CD8-positive, alpha-beta memory T cell (primary cell): ENCODE measurements around the gene HCRT. TPM values are rescaled to one million over a fixed set of nuclear protein-coding genes. Genes with fewer than 3 reads are reported as not detected.

Experiments used
- polyA plus RNA-seq: library from polyadenylated mRNA; unstranded; fragments of 300-500 nt; fragmentation: Illumina TruSeq; gene quantifications from one replicate; pipeline ENCODE4 v1.2.3, GENCODE V29; 2021
- total RNA-seq, 2 experiments: library from RNA; stranded (reverse); gene quantifications; one replicate each; pipeline ENCODE4 v1.2.3, GENCODE V29; 2021

Gene HCRT
- total and polyA plus RNA-seq, 3 experiments from 2014 or later: not detected

Other genes with a start within 250 kb of the HCRT start
- 10 to 100 TPM; 70.3 to 71.6 TPM for gene CNP, start 218.7 kb downstream of the HCRT start, total RNA-seq
- 35.3 TPM for gene CNP, start 218.7 kb downstream of the HCRT start, polyA plus RNA-seq
- gene DNAJC7, start 168.0 kb downstream of the HCRT start, total RNA-seq: 100 to 1,000 TPM; 111 TPM
- 74.6 TPM for gene DNAJC7, start 168.0 kb downstream of the HCRT start, polyA plus RNA-seq
- 10 to 100 TPM; 29.4 to 31.3 TPM for gene NKIRAS2, start 165.4 kb downstream of the HCRT start, total RNA-seq
- 33.5 TPM for gene NKIRAS2, start 165.4 kb downstream of the HCRT start, polyA plus RNA-seq
- gene C17orf113, start 134.9 kb downstream of the HCRT start, total RNA-seq: under 1 TPM; 0.15 to 0.20 TPM
- 0.10 TPM for gene C17orf113, start 134.9 kb downstream of the HCRT start, polyA plus RNA-seq
- gene ZNF385C, start 87.0 kb downstream of the HCRT start, total RNA-seq: not detected
- not detected for gene ZNF385C, start 87.0 kb downstream of the HCRT start, polyA plus RNA-seq
- gene DHX58, start 72.7 kb downstream of the HCRT start, total RNA-seq: 1 to 10 TPM; 8.1 to 9.7 TPM
- 10.7 TPM for gene DHX58, start 72.7 kb downstream of the HCRT start, polyA plus RNA-seq
- 10 to 100 TPM; 52.5 to 53.3 TPM for gene KAT2A, start 64.1 kb downstream of the HCRT start, total RNA-seq
- 8.5 TPM for gene KAT2A, start 64.1 kb downstream of the HCRT start, polyA plus RNA-seq
- under 1 TPM; 0.11 to 0.15 TPM for gene HSPB9, start 62.6 kb downstream of the HCRT start, total RNA-seq
- gene HSPB9, start 62.6 kb downstream of the HCRT start, polyA plus RNA-seq: not detected
- gene RAB5C, start 30.5 kb downstream of the HCRT start, total RNA-seq: 10 to 100 TPM; 61.3 to 64.3 TPM
- gene RAB5C, start 30.5 kb downstream of the HCRT start, polyA plus RNA-seq: 86.0 TPM
- gene KCNH4, start 4.3 kb downstream of the HCRT start, total RNA-seq: 1 to 10 TPM; 1.5 to 1.7 TPM
- gene KCNH4, start 4.3 kb downstream of the HCRT start, polyA plus RNA-seq: not detected
- gene GHDC, start 9.0 kb upstream of the HCRT start, total RNA-seq: 10 to 100 TPM; 18.4 to 21.7 TPM
- 23.1 TPM for gene GHDC, start 9.0 kb upstream of the HCRT start, polyA plus RNA-seq
- 100 to 1,000 TPM; 124 to 132 TPM for gene STAT5B, start 90.9 kb upstream of the HCRT start, total RNA-seq
- gene STAT5B, start 90.9 kb upstream of the HCRT start, polyA plus RNA-seq: 108 TPM
- gene STAT5A, start 103.0 kb upstream of the HCRT start, total RNA-seq: 100 to 1,000 TPM; 259 to 263 TPM
- 90.3 TPM for gene STAT5A, start 103.0 kb upstream of the HCRT start, polyA plus RNA-seq
- 100 to 1,000 TPM; 148 to 155 TPM for gene STAT3, start 203.0 kb upstream of the HCRT start, total RNA-seq
- gene STAT3, start 203.0 kb upstream of the HCRT start, polyA plus RNA-seq: 166 TPM
- under 1 TPM; 0.18 to 0.22 TPM for gene CAVIN1, start 237.8 kb upstream of the HCRT start, total RNA-seq
- gene CAVIN1, start 237.8 kb upstream of the HCRT start, polyA plus RNA-seq: not detected